Endothelial cell of umbilical vein (primary cell): ENCODE data around the gene NXPH4. TPM values are rescaled to one million over a fixed set of nuclear protein-coding genes. Genes with fewer than 3 reads are reported as not detected.

ENCODE experiments used
- Bru-seq: library from RNA; stranded (reverse); fragments of 400-500 nt; gene quantifications from one replicate; lab custom pipeline; 2021; lab: Mats Ljungman, UMichigan
- BruChase-seq, 2 experiments: library from RNA; stranded (reverse); fragments of 400-500 nt; gene quantifications; one replicate each; lab custom pipeline; 2021; lab: Mats Ljungman, UMichigan
- BruUV-seq: library from RNA; stranded (reverse); fragments of 400-500 nt; replicated peaks from 2 replicates; lab custom pipeline; 2021; lab: Mats Ljungman, UMichigan
- CTCF ChIA-PET: fragments of 300-600, 350-600 bp; sonication (Branson Sonifier 250); formaldehyde crosslinking; loops from one replicate; lab custom pipeline; 2021; ENCODE audit warnings: antibody characterized with exemption, inconsistent platforms; lab: Charles Lee
- POLR2A ChIA-PET: fragments of 300-600, 350-600 bp; sonication (Branson Sonifier 250); formaldehyde crosslinking; loops from one replicate; lab custom pipeline; 2021; ENCODE audit warnings: antibody characterized with exemption, inconsistent platforms; lab: Charles Lee
- DNase-seq: peaks from one replicate; pipeline ENCODE4 v3.0.0-alpha.2; 2011; ENCODE audit warnings: low read depth, low spot score
- FAIRE-seq: peaks from 2 replicates; lab custom pipeline; 2011; peaks lifted over from hg19 to GRCh38; lab: Jason Lieb, UNC
- H2AFZ ChIP-seq: 2 replicates; pipeline ENCODE4 v1.6.0; 2012; ENCODE audit warnings: low read depth, low read length, control low read depth, inconsistent platforms
- H3K27ac ChIP-seq: 2 replicates; pipeline ENCODE4 v1.5.1; 2011; ENCODE audit warnings: low read depth, mild to moderate bottlenecking, control low read depth, low read length, moderate library complexity; ENCODE audit not compliant: insufficient read depth
- H3K27me3 ChIP-seq, 2 experiments: 2 replicates each; pipeline versions ENCODE4 v1.6.0 to v1.6.1; 2011; ENCODE audit warnings: low read length in 2 of 2, mixed read lengths in 1 of 2; ENCODE audit not compliant: control insufficient read depth in 2 of 2, insufficient read depth in 2 of 2
- H3K36me3 ChIP-seq, 2 experiments: 2 replicates in 1 of 2; 3 replicates in 1 of 2; pipeline ENCODE4 v1.5.1; 2011; ENCODE audit warnings: low read length in 2 of 2, mild to moderate bottlenecking in 1 of 2, moderate library complexity in 1 of 2; ENCODE audit not compliant: control insufficient read depth in 2 of 2, insufficient read depth in 2 of 2; ENCODE audit errors: extremely low read depth in 1 of 2
- H3K4me1 ChIP-seq: 3 replicates; pipeline ENCODE4 v1.5.1; 2011; ENCODE audit warnings: mild to moderate bottlenecking, low read length; ENCODE audit not compliant: control insufficient read depth, insufficient read depth; ENCODE audit errors: extremely low read depth
- H3K4me2 ChIP-seq: 2 replicates; pipeline ENCODE4 v1.6.1; 2011; ENCODE audit warnings: low read length, control low read depth, mixed read lengths; ENCODE audit not compliant: insufficient read depth
- H3K4me3 ChIP-seq, 3 experiments: fragments of 200-600 bp in 1 of 3; sonication (generic), shearing (Covaris generic) in 1 of 3; replicated peaks in 1 of 3; 2 replicates each; pipeline ENCODE4 v1.5.1; 2011 to 2016; ENCODE audit warnings: control low read depth in 3 of 3, low read length in 3 of 3, mild to moderate bottlenecking in 2 of 3, inconsistent platforms in 1 of 3, low read depth in 1 of 3, moderate library complexity in 1 of 3; ENCODE audit not compliant: insufficient read depth in 1 of 3
- H3K79me2 ChIP-seq: 2 replicates; pipeline ENCODE4 v1.6.0; 2012; ENCODE audit warnings: low read length, inconsistent platforms; ENCODE audit not compliant: control insufficient read depth, insufficient read depth
- H3K9ac ChIP-seq: replicated peaks from 2 replicates; pipeline ENCODE3; 2011; ENCODE audit warnings: low read length, control low read depth; ENCODE audit not compliant: insufficient read depth; ENCODE audit errors: extremely low read depth
- H3K9me1 ChIP-seq: replicated peaks from 3 replicates; pipeline ENCODE4 v1.6.0; 2011; ENCODE audit warnings: mild to moderate bottlenecking, low read length; ENCODE audit not compliant: control insufficient read depth, insufficient read depth; ENCODE audit errors: extremely low read depth
- H3K9me3 ChIP-seq: replicated peaks from 2 replicates; pipeline ENCODE4 v1.5.1; 2012; ENCODE audit warnings: low read length, inconsistent platforms; ENCODE audit not compliant: control insufficient read depth, insufficient read depth
- H4K20me1 ChIP-seq: replicated peaks from 2 replicates; pipeline ENCODE3; 2011; ENCODE audit warnings: mild to moderate bottlenecking, low read length; ENCODE audit not compliant: control insufficient read depth, insufficient read depth; ENCODE audit errors: extremely low read depth
- EZH2 ChIP-seq: IDR thresholded peaks from 2 replicates; pipeline ENCODE4 v1.6.1; 2012; ENCODE audit warnings: borderline replicate concordance, low read depth, mild to moderate bottlenecking, moderate library complexity, low read length, inconsistent platforms; ENCODE audit not compliant: severe bottlenecking
- MYC ChIP-seq: IDR thresholded peaks from one replicate; pipeline ENCODE4 v1.6.1; 2011; ENCODE audit warnings: mild to moderate bottlenecking, low read depth, low read length
- POLR2A ChIP-seq: IDR thresholded peaks from 2 replicates; pipeline ENCODE4 v1.6.1; 2012; ENCODE audit warnings: low read depth, mild to moderate bottlenecking, control low read depth, low read length
- POLR2AphosphoS5 ChIP-seq: IDR thresholded peaks from 2 replicates; pipeline ENCODE4 v1.6.1; 2012; ENCODE audit warnings: low read depth, mild to moderate bottlenecking, control low read depth, low read length, moderate library complexity; ENCODE audit not compliant: insufficient read depth
- dilution Hi-C: fragments of 300-500 bp; cut with MboI; formaldehyde crosslinking; loops from one replicate; pipeline ENCODE4 v1.15.0; 2019; ENCODE audit warnings: low sequenced_read_pairs; ENCODE audit not compliant: extremely low pct_ligation_motif_present
- intact Hi-C: fragments of 100-400 bp; cut with micrococcal nuclease; formaldehyde crosslinking; loops from one replicate; pipeline ENCODE4 v1.10.0; 2022
- long read RNA-seq: library from polyadenylated mRNA; stranded (forward); transcript quantifications from one replicate; pipeline ENCODE4 v2.0.0, GENCODE V29; 2021
- polyA minus RNA-seq, 3 experiments: library from RNA; depleted of rRNA, polyadenylated mRNA; stranded (reverse); fragments of >200 nt; gene quantifications; 1 replicate in 1 of 3; 2 replicates in 2 of 3; pipeline ENCODE4 v1.2.3, GENCODE V29; 2011
- polyA plus RNA-seq, 4 experiments: library from polyadenylated mRNA; depleted of rRNA in 3 of 4; stranded (reverse) in 3 of 4; unstranded in 1 of 4; fragments of >200 nt; gene quantifications; 2 replicates each; pipeline versions ENCODE4 v1.2.1 to v1.2.3, GENCODE V29; 2011 to 2012; ENCODE audit warnings: missing spikeins in 1 of 4
- total RNA-seq: library from RNA; stranded (reverse); gene quantifications from 2 replicates; pipeline ENCODE4 v1.2.3, GENCODE V29; 2021

NXPH4 gene
- total RNA-seq (not detected in 2 replicates), polyA plus RNA-seq (0.07 TPM in 1 of 2 replicates, not detected in the other), polyA minus RNA-seq (0.11 TPM in 1 of 2 replicates, not detected in the other), Bru-seq, nascent RNA (percentile 1 among the genes with signal in this experiment), BruChase-seq, experiment 1, labeled RNA remaining after a 6-hour chase (percentile 8 among the genes with signal in this experiment), BruChase-seq, experiment 2, labeled RNA remaining after a 2-hour chase (not detected)
- 0.04 and 0.06 TPM in 2 replicates for polyA plus RNA-seq (2011; cell fraction: cytosol; rRNA removed)
- not detected in 2 replicates for polyA plus RNA-seq (2011; cell fraction: nucleus; rRNA removed)
- not detected in 2 replicates for polyA plus RNA-seq (2012)
- 2.8 TPM for polyA minus RNA-seq (2011; cell fraction: cytosol; rRNA and poly(A)+ RNA removed)
- polyA minus RNA-seq (2011; cell fraction: nucleus; rRNA and poly(A)+ RNA removed), result not detected in 2 replicates
- long read RNA-seq, result 0 reads

DNA sequence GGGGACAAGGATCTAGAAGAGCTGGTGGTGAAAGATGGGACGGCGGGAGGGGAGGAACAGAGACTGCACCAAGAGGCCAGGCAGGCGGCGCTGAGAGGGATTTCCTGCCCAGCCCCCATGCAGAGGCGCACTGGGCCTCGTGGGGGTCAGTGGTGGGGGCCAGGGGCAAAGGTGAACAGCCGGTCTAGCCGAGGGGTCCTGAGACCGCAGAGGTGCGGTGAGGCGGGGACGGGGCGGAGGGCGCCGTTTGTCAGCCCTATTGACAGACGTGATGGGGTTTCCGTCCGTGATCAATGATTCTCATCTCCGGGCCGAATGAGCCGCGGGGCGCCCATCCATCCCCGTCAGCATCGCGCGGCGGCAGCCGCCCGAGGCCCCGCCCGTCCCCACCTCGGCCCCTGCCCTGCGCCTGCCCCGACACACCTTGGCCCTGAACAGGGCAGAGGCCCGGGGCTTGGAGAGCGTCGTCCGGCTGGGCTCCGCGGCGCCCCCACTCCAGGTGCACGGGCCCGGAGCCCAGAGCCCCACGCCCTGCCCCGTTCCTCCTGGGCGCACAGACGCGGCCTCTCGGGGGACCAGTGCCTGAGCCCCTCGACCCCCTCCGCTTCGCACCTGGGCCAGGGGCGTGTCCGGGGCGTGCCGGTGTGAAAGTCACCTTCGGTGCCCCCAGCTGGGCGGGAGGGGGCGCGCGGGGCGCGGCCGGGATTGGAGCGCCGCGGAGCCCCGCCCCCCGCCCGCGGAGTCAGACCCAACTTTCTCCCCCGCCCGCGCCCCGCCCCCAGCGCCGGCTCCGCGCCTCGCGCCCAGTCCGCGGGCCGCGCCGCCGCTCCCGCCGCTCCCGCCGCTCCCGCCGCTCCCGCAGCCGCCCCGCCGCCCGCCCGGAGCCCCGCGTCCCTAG is at the start of gene NXPH4:
Gene NXPH4 (plus strand): TSS at position 781 of the 898 bp plus-strand sequence. CDS start 176 bp downstream, outside the sequence.
- Histone ChIP-seq H3K9me3 (no peaks in the 10 kb centered on the region), H3K27me3 (peaks cover 62 to 68% of the 10 kb centered on the region in 2 experiments), H3K4me1 (peaks cover 2% of the 10 kb centered on the region), H3K9me1 (no peaks in the 10 kb centered on the region), H3K36me3 (no peaks in the 10 kb centered on the region), H4K20me1 (no peaks in the 10 kb centered on the region), H2AFZ (no peak within 1 kb of the TSS), H3K79me2 (no peaks in the 10 kb centered on the region), H3K27ac (no peak within 1 kb of the TSS), H3K9ac (no peak within 1 kb of the TSS), H3K4me3 (peak within 1 kb of the TSS in 1 of 3 experiments; percentile 22), H3K4me2 (no peak within 1 kb of the TSS)
- ChIA-PET CTCF (interaction anchor here (0.7 to 4.7 kb wide), 4 partner anchors 11 to 26 kb away, joined by 3 to 214 read pairs (median 57); partner anchors contain the start of gene SHMT2), POLR2A (interaction anchor here (0.6 kb wide), 1 partner anchor 10 kb away, joined by 4 read pairs; no protein-coding TSS in a partner anchor)
- dilution Hi-C loops, result no loop called here
- BruUV-seq, result no TSS peak
- no peak for FAIRE-seq
- no peak for DNase-seq
- TF ChIP-seq MYC (no peak), EZH2 (peak; percentile 79)
- intact Hi-C loops, result no loop called here

DNA sequence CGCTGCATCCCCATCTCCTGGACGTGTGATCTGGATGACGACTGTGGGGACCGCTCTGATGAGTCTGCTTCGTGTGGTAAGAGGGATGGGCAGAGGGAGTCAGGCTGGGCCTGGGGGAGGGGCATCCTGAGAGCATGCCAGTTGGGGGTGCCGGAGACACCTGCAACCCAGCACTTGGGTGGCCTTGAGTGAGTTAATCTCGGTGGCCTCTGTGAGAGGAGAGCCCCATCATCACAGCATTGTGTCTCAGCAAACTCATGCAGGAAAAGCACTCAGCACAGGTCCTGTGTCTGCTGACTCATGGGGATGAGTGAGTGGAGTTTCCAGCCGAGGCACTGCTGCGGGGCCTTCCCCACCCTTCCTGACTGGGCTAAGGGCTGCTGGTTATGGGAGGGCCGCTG is 49.6 kb upstream of the NXPH4 start:
- DNase-seq (peak; percentile 17), FAIRE-seq (peak; percentile 21)
- no peaks in the 10 kb centered on the region for H4K20me1 ChIP-seq
- H3K4me1 ChIP-seq, result no peaks in the 10 kb centered on the region
- H3K9me3 ChIP-seq, result no peaks in the 10 kb centered on the region
- ChIA-PET CTCF (interaction anchor here (2.1 to 13.0 kb wide), 2 partner anchors 9 to 42 kb away, joined by 7 to 429 read pairs; partner anchors contain the start of gene LRP1), POLR2A (no interaction called here)
- H3K9ac ChIP-seq, result no peak overlapping the region
- H2AFZ ChIP-seq, result no peak overlapping the region
- no peaks in the 10 kb centered on the region for H3K27me3 ChIP-seq
- no TSS peak for BruUV-seq
- H3K36me3 ChIP-seq, result no peaks in the 10 kb centered on the region
- TF ChIP-seq MYC (no peak), POLR2A (no peak), POLR2AphosphoS5 (no peak)
- no peaks in the 10 kb centered on the region for H3K79me2 ChIP-seq
- intact Hi-C loops, result no loop called here
- no peak overlapping the region for H3K27ac ChIP-seq
- no peak overlapping the region for H3K4me2 ChIP-seq
- H3K4me3 ChIP-seq, result no peak overlapping the region
- dilution Hi-C loops, result no loop called here
- no peaks in the 10 kb centered on the region for H3K9me1 ChIP-seq
